GM10266 (cell line): ENCODE results near the gene CHD5.
A peak's percentile ranks its signal among the peaks of the same experiment; 100 is the strongest.

Experiments
- DNase-seq: peaks from one replicate; pipeline ENCODE4 v3.0.0; 2012; ENCODE audit errors: extremely low spot score
- TF ChIP-seq, protein P1 (sequence below): IDR thresholded peaks from 2 replicates; pipeline ENCODE4 v1.5.1; 2012; ENCODE audit warnings: mild to moderate bottlenecking, low read depth; ENCODE audit not compliant: control insufficient read depth, insufficient read depth; ENCODE audit errors: missing control alignments

The CHD5 gene

DNA sequence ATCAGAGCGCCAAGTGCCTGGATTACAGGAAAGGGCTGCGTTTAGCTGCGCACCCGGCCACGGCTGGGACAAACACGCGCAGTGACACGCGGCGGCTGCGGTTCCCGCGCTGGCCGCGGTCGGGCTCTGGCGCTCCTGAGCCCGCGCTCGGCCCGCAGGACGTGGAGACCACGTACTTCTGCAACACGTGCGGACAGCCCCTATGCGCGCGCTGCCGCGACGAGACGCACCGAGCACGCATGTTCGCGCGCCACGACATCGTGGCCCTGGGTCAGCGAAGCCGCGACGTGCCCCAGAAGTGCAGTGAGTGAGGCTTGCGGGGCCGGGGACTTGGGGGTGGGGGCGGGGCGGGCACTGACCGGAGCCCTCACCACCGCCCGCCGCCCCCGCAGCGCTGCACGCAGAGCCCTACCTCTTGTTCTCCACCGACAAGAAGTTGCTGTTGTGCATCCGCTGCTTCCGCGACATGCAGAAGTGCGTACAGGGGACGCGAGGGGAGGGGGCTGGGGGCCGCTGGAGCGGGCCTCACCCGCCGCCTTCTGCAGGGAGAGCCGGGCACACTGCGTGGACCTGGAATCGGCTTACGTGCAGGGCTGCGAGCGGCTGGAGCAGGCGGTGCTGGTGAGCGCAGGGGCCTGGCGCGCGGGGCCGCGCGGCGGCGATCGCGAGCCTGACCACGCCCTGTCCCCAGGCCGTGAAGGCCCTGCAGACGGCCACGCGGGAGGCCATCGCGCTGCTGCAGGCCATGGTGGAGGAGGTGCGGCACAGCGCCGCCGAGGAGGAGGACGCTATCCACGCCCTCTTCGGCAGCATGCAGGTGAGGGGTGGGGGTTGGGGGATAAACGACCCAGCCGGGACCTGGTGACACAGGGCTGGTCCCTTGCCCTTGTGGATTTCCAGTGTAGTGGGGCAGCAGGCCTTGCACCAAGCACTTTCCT lies 28.9 kb upstream of the CHD5 start:
- DNase-seq = peak; percentile 81
- TF ChIP-seq, protein P1, sequence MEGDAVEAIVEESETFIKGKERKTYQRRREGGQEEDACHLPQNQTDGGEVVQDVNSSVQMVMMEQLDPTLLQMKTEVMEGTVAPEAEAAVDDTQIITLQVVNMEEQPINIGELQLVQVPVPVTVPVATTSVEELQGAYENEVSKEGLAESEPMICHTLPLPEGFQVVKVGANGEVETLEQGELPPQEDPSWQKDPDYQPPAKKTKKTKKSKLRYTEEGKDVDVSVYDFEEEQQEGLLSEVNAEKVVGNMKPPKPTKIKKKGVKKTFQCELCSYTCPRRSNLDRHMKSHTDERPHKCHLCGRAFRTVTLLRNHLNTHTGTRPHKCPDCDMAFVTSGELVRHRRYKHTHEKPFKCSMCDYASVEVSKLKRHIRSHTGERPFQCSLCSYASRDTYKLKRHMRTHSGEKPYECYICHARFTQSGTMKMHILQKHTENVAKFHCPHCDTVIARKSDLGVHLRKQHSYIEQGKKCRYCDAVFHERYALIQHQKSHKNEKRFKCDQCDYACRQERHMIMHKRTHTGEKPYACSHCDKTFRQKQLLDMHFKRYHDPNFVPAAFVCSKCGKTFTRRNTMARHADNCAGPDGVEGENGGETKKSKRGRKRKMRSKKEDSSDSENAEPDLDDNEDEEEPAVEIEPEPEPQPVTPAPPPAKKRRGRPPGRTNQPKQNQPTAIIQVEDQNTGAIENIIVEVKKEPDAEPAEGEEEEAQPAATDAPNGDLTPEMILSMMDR = peak; percentile 68

DNA sequence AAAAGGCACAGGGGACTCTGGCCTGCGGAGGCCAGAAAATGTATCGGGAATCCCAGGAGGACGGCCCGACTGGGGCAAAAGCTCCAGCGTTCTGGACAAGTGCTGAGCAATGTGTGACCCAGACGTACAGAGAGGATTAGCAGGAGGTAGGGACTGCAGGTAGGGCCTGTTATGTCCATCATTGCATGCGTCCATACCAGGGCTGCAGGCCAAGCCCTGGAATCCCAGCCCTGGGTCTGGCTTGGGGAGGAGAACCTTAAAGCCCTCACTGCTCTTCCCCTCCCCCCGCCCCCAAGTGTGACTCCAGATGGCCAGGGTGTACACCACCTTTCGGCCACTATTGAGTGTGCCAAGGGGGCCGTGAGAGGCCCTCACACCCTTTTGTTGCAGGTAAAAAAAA lies 27.8 kb upstream of the CHD5 start:
- TF ChIP-seq, protein P1 = no peak
- no peak for DNase-seq

DNA sequence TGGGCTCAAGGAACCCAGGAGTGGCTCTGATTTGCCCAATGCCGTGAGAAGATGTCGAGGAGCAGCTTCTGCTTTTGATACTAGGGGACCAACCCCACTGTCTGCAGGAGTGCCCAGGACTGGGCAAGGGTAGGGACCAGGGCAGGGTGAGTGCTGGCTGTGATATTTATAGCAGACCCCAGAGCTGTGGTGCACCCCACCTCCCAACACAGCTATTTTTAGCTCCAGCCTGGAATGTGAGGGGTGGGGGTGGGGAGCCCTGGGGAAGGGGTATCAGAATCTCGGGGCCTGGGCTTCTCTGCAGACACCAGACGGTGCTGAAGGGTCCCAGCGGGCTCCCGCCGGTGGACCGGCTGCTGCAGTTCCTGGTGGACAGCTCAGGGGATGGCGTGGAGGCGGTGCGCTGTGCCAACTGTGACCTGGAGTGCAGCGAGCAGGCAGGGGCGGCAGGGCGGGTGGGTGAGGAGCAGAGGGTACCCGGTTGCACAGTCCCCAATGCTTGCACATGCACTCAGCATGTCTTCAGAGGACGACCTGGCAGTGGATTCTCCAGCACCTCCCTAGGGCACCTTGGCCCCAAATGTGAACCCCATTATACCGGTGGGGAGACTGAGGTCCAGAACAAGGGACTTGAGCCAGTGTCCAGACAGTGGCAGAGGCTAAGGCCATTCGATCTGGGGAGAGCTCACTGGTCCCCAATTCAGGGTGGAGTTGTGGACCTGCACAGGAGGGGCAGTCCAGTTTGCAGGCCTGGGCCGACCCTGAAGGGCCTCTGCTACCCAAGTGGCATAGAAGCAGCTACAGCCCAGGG lies 27.2 kb upstream of the CHD5 start:
- TF ChIP-seq, protein P1 = no peak
- DNase-seq = peak; percentile 45

DNA sequence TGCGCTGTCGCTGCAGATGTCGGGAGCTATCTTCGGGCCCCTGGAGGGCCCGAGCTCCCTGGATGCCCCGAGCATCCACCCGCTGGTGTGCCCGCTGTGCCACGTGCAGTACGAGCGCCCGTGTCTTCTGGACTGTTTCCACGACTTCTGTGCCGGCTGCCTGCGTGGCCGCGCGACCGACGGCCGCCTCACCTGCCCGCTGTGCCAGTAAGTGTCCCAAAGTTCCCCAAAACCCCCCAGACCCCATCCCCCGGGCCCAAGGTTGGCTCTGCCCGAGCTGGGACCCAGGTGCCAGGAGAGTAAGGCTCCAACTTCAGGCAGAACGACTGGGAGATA lies 26.4 kb upstream of the CHD5 start:
- TF ChIP-seq, protein P1 = no peak
- DNase-seq = no peak

DNA sequence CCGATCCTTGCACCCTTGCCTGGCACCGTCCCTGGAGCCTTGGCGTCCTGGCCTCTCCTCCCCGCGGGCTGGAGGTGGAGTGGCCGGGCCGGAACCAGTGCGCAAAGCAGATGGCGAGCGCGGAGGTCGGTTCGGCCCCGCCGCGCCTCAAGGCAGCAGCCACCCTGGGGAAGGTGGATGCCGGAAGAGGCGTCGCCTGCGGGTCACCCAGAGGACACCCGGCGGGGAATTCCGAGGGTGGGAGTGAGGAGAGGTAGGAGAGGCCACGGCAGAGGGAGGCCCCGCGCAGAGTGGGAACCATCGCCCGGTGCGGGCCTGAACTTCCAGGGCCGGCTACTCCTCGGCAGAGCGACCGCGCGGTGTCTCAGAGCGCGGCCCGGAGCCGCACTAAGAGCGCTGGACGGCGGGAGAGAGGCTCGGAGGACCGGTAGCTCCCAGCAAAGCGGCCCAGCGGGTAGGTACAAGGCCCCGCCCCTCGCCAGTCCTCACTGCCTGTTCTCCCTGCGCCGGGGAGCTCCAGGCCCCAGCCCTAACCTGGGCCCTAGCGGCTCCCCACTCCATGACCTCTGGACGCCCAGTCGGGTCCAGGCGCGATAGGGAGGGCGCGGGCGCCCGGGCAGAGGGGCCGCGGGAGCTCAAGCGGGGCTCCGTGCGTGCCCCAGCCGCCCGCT lies 25.9 kb upstream of the CHD5 start, which contains the start of gene RNF207:
Gene RNF207 (plus strand): TSS at position 271 of the 671 bp plus-strand sequence. CDS start 417 bp downstream, outside the sequence.
- TF ChIP-seq, protein P1 = no peak
- DNase-seq = peak; percentile 94

DNA sequence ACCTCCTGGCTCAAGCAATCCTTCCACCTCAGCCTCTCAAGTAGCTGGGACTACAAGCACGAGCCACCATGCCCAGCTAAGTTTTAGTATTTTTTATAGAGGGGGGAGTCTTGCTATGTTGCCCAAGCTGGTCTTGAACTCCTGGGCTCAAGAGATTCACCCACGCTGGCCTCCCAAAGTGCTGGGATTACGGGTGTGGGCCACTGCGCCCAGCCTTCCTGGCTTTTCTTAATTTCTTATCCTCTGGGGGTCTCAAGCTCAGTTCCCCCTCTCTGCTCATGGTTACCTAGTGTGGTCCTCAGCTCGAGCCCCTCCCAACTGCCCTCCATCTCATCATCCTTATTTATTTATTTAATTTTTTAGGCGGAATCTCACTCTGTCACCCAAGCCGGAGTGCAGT lies 22.1 kb upstream of the CHD5 start:
- TF ChIP-seq, protein P1 = no peak
- DNase-seq = no peak
